Smooth muscle cell (in vitro differentiated cells): ENCODE data around the gene GNPAT. TPM values are rescaled to one million over a fixed set of nuclear protein-coding genes. Genes with fewer than 3 reads are reported as not detected.

ENCODE experiments used
- DNase-seq: peaks from one replicate; lab custom pipeline; 2025; ENCODE audit not compliant: unreplicated experiment; lab: John Stamatoyannopoulos, UW
- H2AFZ ChIP-seq: fragments of 200-600 bp; sonication (generic); 2 replicates; pipeline ENCODE4 v1.6.0; 2016; ENCODE audit warnings: antibody characterized with exemption, low read depth, mild to moderate bottlenecking
- H3F3A ChIP-seq: fragments of 200-600 bp; sonication (generic); 2 replicates; pipeline ENCODE4 v1.6.0; 2017; ENCODE audit warnings: antibody characterized with exemption, low read depth
- H3K27ac ChIP-seq: fragments of 200-600 bp; sonication (generic); 2 replicates; pipeline ENCODE4 v1.5.1; 2016; ENCODE audit warnings: low read depth, mild to moderate bottlenecking
- H3K27me3 ChIP-seq: fragments of 200-600 bp; sonication (generic); 2 replicates; pipeline ENCODE4 v1.6.1; 2016; ENCODE audit warnings: low read depth, mild to moderate bottlenecking
- H3K36me3 ChIP-seq: fragments of 200-600 bp; sonication (generic); 2 replicates; pipeline ENCODE4 v1.5.1; 2016; ENCODE audit warnings: low read depth
- H3K4me1 ChIP-seq: fragments of 200-600 bp; sonication (generic); 2 replicates; pipeline ENCODE4 v1.5.1; 2016; ENCODE audit warnings: low read depth
- H3K4me2 ChIP-seq: fragments of 200-600 bp; sonication (generic); 2 replicates; pipeline ENCODE4 v1.6.0; 2016; ENCODE audit warnings: mild to moderate bottlenecking
- H3K4me3 ChIP-seq: fragments of 200-600 bp; sonication (generic); 2 replicates; pipeline ENCODE4 v1.5.1; 2016; ENCODE audit warnings: mild to moderate bottlenecking
- H3K79me2 ChIP-seq: fragments of 200-600 bp; sonication (generic); 2 replicates; pipeline ENCODE4 v1.6.0; 2016; ENCODE audit warnings: low read depth, mild to moderate bottlenecking
- H3K9ac ChIP-seq: fragments of 200-600 bp; sonication (generic); 2 replicates; pipeline ENCODE4 v1.6.0; 2016; ENCODE audit warnings: low read depth
- H3K9me3 ChIP-seq: fragments of 200-600 bp; sonication (generic); replicated peaks from 2 replicates; pipeline ENCODE4 v1.5.1; 2016; ENCODE audit warnings: low read depth
- H4K20me1 ChIP-seq: fragments of 200-600 bp; sonication (generic); 2 replicates; pipeline ENCODE4 v1.6.0; 2016; ENCODE audit warnings: low read depth
- WGBS: methylation state at CpG from one replicate; pipeline ENCODE4 v1.1.7; 2016; ENCODE audit warnings: low lambda C conversion rate; 5-methylcytosine and 5-hydroxymethylcytosine counted together
- polyA plus RNA-seq: library from polyadenylated mRNA; unstranded; fragments of >200 nt; fragmentation: Nextera tagmentation; extraction: Ambion mirVana; gene quantifications from 2 replicates; pipeline ENCODE4 v1.2.1, GENCODE V29; 2016
- total RNA-seq: library from RNA; depleted of rRNA; stranded (reverse); fragments of >200 nt; gene quantifications from 2 replicates; pipeline ENCODE4 v1.2.3, GENCODE V29; 2014
- TF ChIP-seq, protein P1 (sequence below): fragments of 200-600 bp; sonication (generic); IDR thresholded peaks from 2 replicates; pipeline ENCODE4 v1.5.1; 2017; ENCODE audit warnings: borderline replicate concordance, mild to moderate bottlenecking, antibody characterized with exemption; ENCODE audit not compliant: insufficient read depth, poor library complexity, severe bottlenecking

Gene GNPAT
- total and polyA plus RNA-seq, 2 experiments from 2014 or later = 43.9 to 45.8 TPM

- no peak for DNase-seq
Measured at GRCh38 chr1:231242516-231243198, 1.6 kb downstream of the GNPAT start.

DNA sequence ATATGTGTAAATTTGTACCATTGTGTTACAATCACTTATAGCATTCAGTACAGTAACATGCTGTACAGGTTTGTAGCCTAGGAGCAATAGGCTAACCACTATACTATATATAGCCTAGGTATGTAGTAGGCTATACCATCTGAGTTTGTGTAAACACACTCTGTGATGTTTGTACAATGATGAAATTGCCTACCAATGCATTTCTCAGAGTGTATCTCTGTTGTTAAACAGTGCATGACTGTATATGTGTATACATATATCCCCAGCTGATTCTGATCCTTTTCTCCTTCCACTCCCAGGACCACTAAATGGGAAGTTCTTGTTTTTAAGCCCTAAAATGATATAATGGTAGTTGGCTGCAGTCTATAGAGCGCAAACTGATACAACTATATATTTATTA is 7.8 kb downstream of the GNPAT start:
- Histone ChIP-seq H3K9ac (no peak overlapping the region), H3K27me3 (no peaks in the 10 kb centered on the region), H3F3A (no peaks in the 10 kb centered on the region), H3K4me3 (no peak overlapping the region), H4K20me1 (peaks cover 63% of the 10 kb centered on the region), H3K9me3 (no peaks in the 10 kb centered on the region), H3K27ac (no peak overlapping the region), H3K4me2 (no peak overlapping the region), H3K36me3 (peaks cover 12% of the 10 kb centered on the region), H3K4me1 (no peaks in the 10 kb centered on the region), H3K79me2 (peaks cover 50% of the 10 kb centered on the region), H2AFZ (no peak overlapping the region)
- DNase-seq = no peak
- TF ChIP-seq, protein P1, sequence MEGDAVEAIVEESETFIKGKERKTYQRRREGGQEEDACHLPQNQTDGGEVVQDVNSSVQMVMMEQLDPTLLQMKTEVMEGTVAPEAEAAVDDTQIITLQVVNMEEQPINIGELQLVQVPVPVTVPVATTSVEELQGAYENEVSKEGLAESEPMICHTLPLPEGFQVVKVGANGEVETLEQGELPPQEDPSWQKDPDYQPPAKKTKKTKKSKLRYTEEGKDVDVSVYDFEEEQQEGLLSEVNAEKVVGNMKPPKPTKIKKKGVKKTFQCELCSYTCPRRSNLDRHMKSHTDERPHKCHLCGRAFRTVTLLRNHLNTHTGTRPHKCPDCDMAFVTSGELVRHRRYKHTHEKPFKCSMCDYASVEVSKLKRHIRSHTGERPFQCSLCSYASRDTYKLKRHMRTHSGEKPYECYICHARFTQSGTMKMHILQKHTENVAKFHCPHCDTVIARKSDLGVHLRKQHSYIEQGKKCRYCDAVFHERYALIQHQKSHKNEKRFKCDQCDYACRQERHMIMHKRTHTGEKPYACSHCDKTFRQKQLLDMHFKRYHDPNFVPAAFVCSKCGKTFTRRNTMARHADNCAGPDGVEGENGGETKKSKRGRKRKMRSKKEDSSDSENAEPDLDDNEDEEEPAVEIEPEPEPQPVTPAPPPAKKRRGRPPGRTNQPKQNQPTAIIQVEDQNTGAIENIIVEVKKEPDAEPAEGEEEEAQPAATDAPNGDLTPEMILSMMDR = no peak
- WGBS = 97% methylated on average over 1 of the region's 1 CpG

More at GRCh38 chr1:231242516-231243198, 1.6 kb downstream of the GNPAT start:
- Histone ChIP-seq H3K36me3 (peaks cover 8% of the 10 kb centered on the region), H3K4me1 (peaks cover 15% of the 10 kb centered on the region), H3F3A (no peaks in the 10 kb centered on the region), H2AFZ (no peak overlapping the region), H3K9ac (no peak overlapping the region), H3K27ac (no peak overlapping the region), H4K20me1 (peaks cover 51% of the 10 kb centered on the region), H3K4me2 (peak overlapping the region; percentile 97), H3K4me3 (peak overlapping the region; percentile 91), H3K79me2 (peaks cover 65% of the 10 kb centered on the region), H3K9me3 (no peaks in the 10 kb centered on the region), H3K27me3 (no peaks in the 10 kb centered on the region)
- 69% methylated on average over 5 of the region's 5 CpGs for WGBS
- TF ChIP-seq, protein P1 = no peak

GRCh38 chr1:231252336-231252735 is 11.3 kb downstream of the GNPAT start:
- H3K9me3 ChIP-seq = no peaks in the 10 kb centered on the region
- H3K9ac ChIP-seq = no peak overlapping the region
- no peaks in the 10 kb centered on the region for H3F3A ChIP-seq
- peaks cover 30% of the 10 kb centered on the region for H4K20me1 ChIP-seq
- no peaks in the 10 kb centered on the region for H3K27me3 ChIP-seq
- no peak overlapping the region for H3K27ac ChIP-seq
- WGBS = 95% methylated on average over 3 of the region's 3 CpGs
- DNase-seq = no peak
- H3K4me1 ChIP-seq = no peaks in the 10 kb centered on the region
- H3K36me3 ChIP-seq = peaks cover 19% of the 10 kb centered on the region
- H3K79me2 ChIP-seq = peaks cover 18% of the 10 kb centered on the region
- TF ChIP-seq, protein P1 = no peak
- H3K4me2 ChIP-seq = no peak overlapping the region
- H3K4me3 ChIP-seq = no peak overlapping the region
- H2AFZ ChIP-seq = no peak overlapping the region

DNA sequence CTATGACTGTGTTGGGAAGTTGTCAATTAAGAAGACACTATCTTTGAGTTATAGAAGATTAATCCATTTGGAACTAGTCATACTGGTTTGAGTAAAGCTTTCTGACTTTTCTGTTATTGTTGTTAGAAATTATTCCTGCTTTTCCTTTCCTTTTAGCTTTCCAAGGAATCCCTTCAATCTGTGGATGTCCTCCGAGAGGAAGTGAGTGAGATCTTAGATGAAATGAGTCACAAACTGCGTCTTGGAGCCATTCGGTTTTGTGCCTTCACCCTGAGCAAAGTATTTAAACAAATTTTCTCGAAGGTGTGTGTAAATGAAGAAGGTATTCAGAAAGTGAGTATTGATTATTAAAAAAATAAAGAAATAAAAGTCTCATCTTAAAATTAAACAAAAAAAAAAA is 19.3 kb downstream of the GNPAT start:
- H3K27ac ChIP-seq = no peak overlapping the region
- no peak overlapping the region for H3K4me2 ChIP-seq
- peaks cover 21% of the 10 kb centered on the region for H3K9me3 ChIP-seq
- no peaks in the 10 kb centered on the region for H3K27me3 ChIP-seq
- H3K4me1 ChIP-seq = no peaks in the 10 kb centered on the region
- H4K20me1 ChIP-seq = no peaks in the 10 kb centered on the region
- no peaks in the 10 kb centered on the region for H3F3A ChIP-seq
- peaks cover 55% of the 10 kb centered on the region for H3K36me3 ChIP-seq
- TF ChIP-seq, protein P1 = no peak
- DNase-seq = no peak
- H3K79me2 ChIP-seq = no peaks in the 10 kb centered on the region
- 90% methylated on average over 4 of the region's 4 CpGs for WGBS
- no peak overlapping the region for H3K4me3 ChIP-seq
- no peak overlapping the region for H2AFZ ChIP-seq
- no peak overlapping the region for H3K9ac ChIP-seq
